Measurements from ENCODE around the gene MDN1. TPM values are rescaled to one million over a fixed set of nuclear protein-coding genes. Genes with fewer than 3 reads are reported as not detected.
"Not testable (repeated sequence)": the region's sequence is repeated elsewhere in the genome, so short reads cannot be mapped to it uniquely, and the experiment has no call there.

MDN1 gene
- polyA plus RNA-seq, 1 donor = 23.6 TPM

DNA sequence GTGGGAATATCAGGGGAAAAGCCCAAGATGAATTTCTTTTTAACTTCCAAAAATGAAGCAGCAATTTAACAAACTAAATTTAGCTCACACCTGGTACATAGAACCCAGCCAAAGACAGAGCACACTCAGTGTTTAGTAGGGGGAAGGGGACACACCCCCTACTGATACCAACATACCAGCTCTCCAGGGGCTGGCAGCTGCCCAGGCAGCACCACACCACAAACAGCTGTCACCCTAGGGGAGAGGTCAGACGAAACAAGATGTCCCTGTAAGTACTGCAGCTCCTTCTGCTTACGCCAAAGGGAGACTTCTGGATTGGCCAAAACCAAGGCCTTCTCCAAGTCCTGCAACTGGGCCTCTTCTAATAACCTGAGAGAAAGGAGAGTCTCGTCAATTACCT lies 26.0 kb downstream of the MDN1 start:
- Histone ChIP-seq H3K4me1 (ENCODE audit: control insufficient read depth, insufficient read depth, low read length) (peaks cover under 1% of the 10 kb centered on the region), H3K36me3 (ENCODE audit: control insufficient read depth, insufficient read depth, low read length) (peaks cover 47% of the 10 kb centered on the region)

DNA sequence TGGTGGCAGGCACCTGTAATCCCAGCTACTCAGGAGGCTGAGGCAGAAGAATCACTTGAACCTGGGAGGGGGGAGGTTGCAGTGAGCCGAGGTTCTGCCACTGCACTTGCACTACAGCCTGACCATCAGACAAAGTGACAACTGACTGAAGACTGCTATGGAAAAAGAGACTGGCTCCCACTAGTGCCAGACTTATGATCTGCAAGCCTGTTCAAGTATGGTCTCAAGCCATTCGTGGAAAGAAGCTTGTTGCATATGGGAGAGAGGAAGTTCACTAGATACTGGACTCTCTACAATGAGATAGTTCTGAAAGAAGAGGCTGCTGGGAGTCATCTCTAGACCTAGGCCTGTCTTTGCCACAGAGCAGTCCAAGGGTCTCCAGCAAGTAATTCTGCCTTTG lies 26.7 kb downstream of the MDN1 start:
- no CpG with 5 or more reads among the region's 2 CpGs for WGBS (ENCODE audit: insufficient coverage, low lambda C conversion rate)
- no peak overlapping the region for H3K27ac ChIP-seq (ENCODE audit: low read length)

More for the DNA sequence above, 26.0 kb downstream of the MDN1 start:
- H3K27me3 ChIP-seq (ENCODE audit: control insufficient read depth, insufficient read depth, low read length) = no peaks in the 10 kb centered on the region
- no peak overlapping the region for H3K4me3 ChIP-seq (ENCODE audit: low read length)
- DNase-seq = no peak
- no peaks in the 10 kb centered on the region for H3K9me3 ChIP-seq (ENCODE audit: control insufficient read depth, low read depth, low read length)
- no peak overlapping the region for H3K27ac ChIP-seq (ENCODE audit: low read length)
- WGBS (ENCODE audit: insufficient coverage, low lambda C conversion rate) = no CpG with 5 or more reads among the region's 3 CpGs

GRCh38 chr6:89790403-89790802 lies 29.2 kb downstream of the MDN1 start:
- peaks cover 51% of the 10 kb centered on the region for H3K36me3 ChIP-seq (ENCODE audit: control insufficient read depth, insufficient read depth, low read length)
- no CpG with 5 or more reads among the region's 2 CpGs for WGBS (ENCODE audit: insufficient coverage, low lambda C conversion rate)
- DNase-seq = no peak

More for the DNA sequence above, 26.7 kb downstream of the MDN1 start:
- peak; percentile 17 to 38 for DNase-seq
- peaks cover 47% of the 10 kb centered on the region for H3K36me3 ChIP-seq (ENCODE audit: control insufficient read depth, insufficient read depth, low read length)
- H3K4me1 ChIP-seq (ENCODE audit: control insufficient read depth, insufficient read depth, low read length) = peaks cover 7% of the 10 kb centered on the region
- H3K9me3 ChIP-seq (ENCODE audit: control insufficient read depth, low read depth, low read length) = no peaks in the 10 kb centered on the region
- H3K4me3 ChIP-seq (ENCODE audit: low read length) = no peak overlapping the region
- H3K27me3 ChIP-seq (ENCODE audit: control insufficient read depth, insufficient read depth, low read length) = no peaks in the 10 kb centered on the region

DNA sequence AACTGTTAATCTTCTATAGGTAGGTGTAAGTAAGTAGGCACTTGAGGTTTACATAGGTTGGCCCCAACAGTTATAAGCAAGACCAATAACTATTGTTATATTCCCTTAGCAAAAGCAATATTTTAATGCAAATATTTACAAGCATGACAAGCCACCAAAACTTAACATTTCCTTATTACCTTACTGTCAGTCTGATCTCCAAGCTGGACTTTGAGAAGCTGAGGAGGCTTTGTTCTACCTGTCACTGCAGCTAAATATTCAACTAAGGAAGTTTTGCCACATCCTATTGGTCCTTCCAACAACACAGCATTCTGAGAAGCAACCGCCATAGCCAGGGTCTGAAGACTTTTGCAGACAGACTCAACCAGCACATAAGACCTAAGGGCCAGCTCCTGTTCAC lies 29.6 kb downstream of the MDN1 start:
- H3K9me3 ChIP-seq (ENCODE audit: control insufficient read depth, low read depth, low read length) = no peaks in the 10 kb centered on the region
- WGBS (ENCODE audit: insufficient coverage, low lambda C conversion rate) = no CpG with 5 or more reads among the region's 1 CpG
- no peak overlapping the region for H3K27ac ChIP-seq (ENCODE audit: low read length)

More at GRCh38 chr6:89790403-89790802, 29.2 kb downstream of the MDN1 start:
- Histone ChIP-seq H3K27me3 (ENCODE audit: control insufficient read depth, insufficient read depth, low read length) (no peaks in the 10 kb centered on the region), H3K27ac (ENCODE audit: low read length) (no peak overlapping the region), H3K9me3 (ENCODE audit: control insufficient read depth, low read depth, low read length) (no peaks in the 10 kb centered on the region), H3K4me3 (ENCODE audit: low read length) (no peak overlapping the region), H3K4me1 (ENCODE audit: control insufficient read depth, insufficient read depth, low read length) (peaks cover 14% of the 10 kb centered on the region)

DNA sequence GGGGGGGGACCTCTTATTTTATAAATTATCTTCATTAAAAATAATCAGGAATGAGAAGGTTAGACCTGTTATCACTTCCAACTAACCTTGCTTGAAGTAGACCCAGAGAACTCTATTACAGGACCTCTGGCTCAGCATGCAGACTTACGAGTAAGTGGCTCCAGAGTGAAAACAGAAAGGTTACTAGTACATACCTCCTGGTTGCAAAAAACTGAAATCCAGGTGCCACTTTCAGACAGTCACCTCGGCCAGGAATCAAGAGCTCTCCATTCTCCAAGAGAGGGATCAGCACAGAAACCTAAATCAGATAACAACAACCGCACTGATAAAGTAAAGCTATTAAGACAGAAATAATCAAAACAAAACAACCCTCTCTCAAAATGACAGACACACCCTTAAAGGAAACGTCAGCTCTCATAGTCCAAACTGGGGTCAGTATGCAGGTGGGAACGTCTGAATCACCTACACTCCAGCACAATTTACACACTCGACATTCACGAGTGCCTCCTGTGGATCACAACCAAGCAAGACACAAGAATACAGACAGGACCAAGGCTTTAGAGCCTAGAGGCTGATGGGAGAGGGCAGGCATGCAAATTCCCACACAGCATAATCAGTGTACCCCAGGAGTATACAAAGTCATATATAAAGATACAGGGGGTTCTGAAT lies 31.8 kb downstream of the MDN1 start:
- Histone ChIP-seq H3K36me3 (ENCODE audit: control insufficient read depth, insufficient read depth, low read length) (peaks cover 46% of the 10 kb centered on the region), H3K4me1 (ENCODE audit: control insufficient read depth, insufficient read depth, low read length) (peaks cover 14% of the 10 kb centered on the region), H3K27ac (ENCODE audit: low read length) (no peak overlapping the region), H3K4me3 (ENCODE audit: low read length) (no peak overlapping the region), H3K27me3 (ENCODE audit: control insufficient read depth, insufficient read depth, low read length) (no peaks in the 10 kb centered on the region), H3K9me3 (ENCODE audit: control insufficient read depth, low read depth, low read length) (peaks cover 8% of the 10 kb centered on the region)
- peak; percentile 26 to 68 for DNase-seq
- WGBS (ENCODE audit: insufficient coverage, low lambda C conversion rate) = 0% methylated on average over 1 of the region's 7 CpGs

More for the DNA sequence above, 29.6 kb downstream of the MDN1 start:
- DNase-seq = no peak
- no peak overlapping the region for H3K4me3 ChIP-seq (ENCODE audit: low read length)
- H3K36me3 ChIP-seq (ENCODE audit: control insufficient read depth, insufficient read depth, low read length) = peaks cover 50% of the 10 kb centered on the region
- peaks cover 14% of the 10 kb centered on the region for H3K4me1 ChIP-seq (ENCODE audit: control insufficient read depth, insufficient read depth, low read length)
- H3K27me3 ChIP-seq (ENCODE audit: control insufficient read depth, insufficient read depth, low read length) = no peaks in the 10 kb centered on the region

DNA sequence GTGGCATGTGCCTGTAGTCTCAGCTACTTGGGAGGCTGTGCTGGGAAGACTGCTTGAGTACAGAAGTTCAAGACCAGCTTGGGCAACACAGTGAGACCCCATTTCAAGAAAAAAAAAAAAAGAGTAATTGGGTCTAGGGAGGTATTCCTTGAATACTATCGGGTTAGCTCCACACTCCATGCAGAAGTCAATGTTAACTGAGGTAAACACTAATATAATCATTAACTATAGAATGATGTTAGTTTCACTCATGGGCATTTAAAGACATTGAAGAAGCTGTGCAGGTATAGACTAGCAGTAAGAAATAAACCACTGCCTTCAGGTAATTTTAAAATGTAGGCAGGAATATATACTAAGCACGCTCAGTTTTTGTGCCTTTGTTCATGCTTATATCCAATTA lies 32.6 kb downstream of the MDN1 start:
- no peak overlapping the region for H3K4me3 ChIP-seq (ENCODE audit: low read length)
- no CpG with 5 or more reads among the region's 2 CpGs for WGBS (ENCODE audit: insufficient coverage, low lambda C conversion rate)
- no peak overlapping the region for H3K27ac ChIP-seq (ENCODE audit: low read length)
- no peaks in the 10 kb centered on the region for H3K27me3 ChIP-seq (ENCODE audit: control insufficient read depth, insufficient read depth, low read length)
- H3K4me1 ChIP-seq (ENCODE audit: control insufficient read depth, insufficient read depth, low read length) = peaks cover 14% of the 10 kb centered on the region
- peaks cover 13% of the 10 kb centered on the region for H3K9me3 ChIP-seq (ENCODE audit: control insufficient read depth, low read depth, low read length)
- DNase-seq = no peak
- peaks cover 44% of the 10 kb centered on the region for H3K36me3 ChIP-seq (ENCODE audit: control insufficient read depth, insufficient read depth, low read length)

GRCh38 chr6:89784838-89785237 lies 34.8 kb downstream of the MDN1 start:
- no peaks in the 10 kb centered on the region for H3K27me3 ChIP-seq (ENCODE audit: control insufficient read depth, insufficient read depth, low read length)
- H3K4me3 ChIP-seq (ENCODE audit: low read length) = no peak overlapping the region
- no peak for DNase-seq
- peaks cover 14% of the 10 kb centered on the region for H3K4me1 ChIP-seq (ENCODE audit: control insufficient read depth, insufficient read depth, low read length)
- H3K36me3 ChIP-seq (ENCODE audit: control insufficient read depth, insufficient read depth, low read length) = peaks cover 48% of the 10 kb centered on the region
- peaks cover 16% of the 10 kb centered on the region for H3K9me3 ChIP-seq (ENCODE audit: control insufficient read depth, low read depth, low read length)
- H3K27ac ChIP-seq (ENCODE audit: low read length) = no peak overlapping the region
- 100% methylated on average over 3 of the region's 6 CpGs for WGBS (ENCODE audit: insufficient coverage, low lambda C conversion rate)

DNA sequence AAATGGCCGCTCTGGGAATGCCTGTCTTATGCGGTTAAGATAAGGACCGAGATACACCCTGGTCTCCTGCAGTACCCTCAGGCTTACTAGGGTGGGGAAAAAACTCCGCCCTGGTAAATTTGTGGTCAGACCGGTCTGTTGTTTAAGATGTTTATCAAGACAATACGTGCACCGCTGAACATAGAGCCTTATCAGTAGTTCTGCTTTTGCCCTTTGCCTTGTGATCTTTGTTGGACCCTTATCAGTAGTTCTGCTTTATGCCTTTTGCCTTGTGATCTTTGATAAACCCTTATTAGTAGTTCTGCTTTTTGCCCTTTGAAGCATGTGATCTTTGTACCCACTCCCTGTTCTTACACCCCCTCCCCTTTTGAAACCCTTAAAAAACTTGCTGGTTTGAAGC lies 36.3 kb downstream of the MDN1 start:
- no CpG with 5 or more reads among the region's 7 CpGs for WGBS (ENCODE audit: insufficient coverage, low lambda C conversion rate)
- Histone ChIP-seq H3K9me3 (ENCODE audit: control insufficient read depth, low read depth, low read length) (peaks cover 16% of the 10 kb centered on the region), H3K36me3 (ENCODE audit: control insufficient read depth, insufficient read depth, low read length) (peaks cover 41% of the 10 kb centered on the region), H3K4me1 (ENCODE audit: control insufficient read depth, insufficient read depth, low read length) (peaks cover 10% of the 10 kb centered on the region)
- DNase-seq = peak in 1 of 2 donors; percentile 31
- H3K27me3 ChIP-seq (ENCODE audit: control insufficient read depth, insufficient read depth, low read length); H3K27ac ChIP-seq (ENCODE audit: low read length); H3K4me3 ChIP-seq (ENCODE audit: low read length): not testable (repeated sequence)

DNA sequence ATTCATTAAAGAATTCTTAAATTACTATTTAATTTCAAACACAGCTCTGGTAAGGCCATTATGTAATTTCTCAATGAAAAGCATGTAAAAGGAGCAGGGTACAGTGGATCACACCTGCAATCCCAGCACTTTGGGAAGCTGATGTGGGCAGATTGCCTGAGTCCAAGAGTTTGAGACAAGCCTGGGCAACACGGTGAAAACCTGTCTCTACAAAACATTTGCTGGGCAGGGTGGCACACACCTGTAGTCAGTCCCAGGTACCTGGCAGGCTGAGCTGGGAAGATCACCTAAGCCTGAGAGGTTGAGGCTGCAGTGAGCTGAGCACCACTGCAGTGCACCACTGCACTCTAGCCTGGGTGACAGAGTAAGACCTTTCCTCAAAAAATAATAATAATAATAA lies 37.4 kb downstream of the MDN1 start:
- peaks cover 41% of the 10 kb centered on the region for H3K36me3 ChIP-seq (ENCODE audit: control insufficient read depth, insufficient read depth, low read length)
- no CpG with 5 or more reads among the region's 1 CpG for WGBS (ENCODE audit: insufficient coverage, low lambda C conversion rate)
- H3K4me1 ChIP-seq (ENCODE audit: control insufficient read depth, insufficient read depth, low read length) = peaks cover 2% of the 10 kb centered on the region
- no peak for DNase-seq
- H3K27ac ChIP-seq (ENCODE audit: low read length) = no peak overlapping the region
- H3K4me3 ChIP-seq (ENCODE audit: low read length) = no peak overlapping the region
- H3K9me3 ChIP-seq (ENCODE audit: control insufficient read depth, low read depth, low read length) = peaks cover 16% of the 10 kb centered on the region
- H3K27me3 ChIP-seq (ENCODE audit: control insufficient read depth, insufficient read depth, low read length) = no peaks in the 10 kb centered on the region

DNA sequence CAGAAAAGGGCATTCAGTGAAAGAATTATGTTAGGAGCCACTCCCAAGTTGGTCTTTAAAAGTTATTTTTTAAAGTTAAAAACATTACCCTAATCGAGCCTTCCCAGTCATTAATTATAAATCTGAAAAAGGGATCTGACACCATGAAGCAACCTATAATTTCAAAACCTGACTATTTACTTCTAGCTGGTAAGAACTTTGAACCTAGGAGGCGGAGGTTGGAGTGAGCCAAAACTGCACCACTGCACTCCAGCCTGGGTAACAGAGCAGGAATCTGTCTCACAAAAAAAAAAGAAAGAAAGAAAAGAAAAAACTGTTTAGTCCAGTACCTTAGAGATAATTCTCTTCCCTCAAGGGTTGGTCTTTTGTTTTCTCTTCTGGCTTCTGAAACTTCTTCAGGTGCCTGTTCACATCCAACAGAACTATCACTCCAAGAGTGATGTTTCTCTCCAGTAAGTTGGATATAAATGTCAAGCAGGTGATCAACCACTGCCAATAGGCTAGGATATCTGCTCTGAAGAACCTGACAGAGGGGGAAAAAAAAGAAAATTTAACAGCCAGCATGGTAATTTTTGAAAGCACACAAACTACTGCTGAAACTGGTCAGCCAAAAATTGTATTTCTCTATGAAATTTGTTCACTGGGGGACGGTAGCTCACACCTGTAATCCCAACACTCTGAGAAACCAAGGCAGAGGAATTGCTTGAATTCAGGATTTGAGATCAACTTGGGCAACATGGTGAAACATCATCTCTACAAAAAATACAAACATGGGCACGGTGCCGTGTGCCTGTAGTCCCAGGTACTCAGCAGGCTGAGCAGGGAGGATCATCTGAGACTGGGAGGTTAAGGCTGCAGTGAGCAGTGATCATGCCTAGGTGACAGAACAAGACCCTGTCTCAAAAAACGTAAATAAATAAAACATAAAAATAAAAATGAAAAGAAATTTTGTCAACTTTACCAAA lies 38.2 kb downstream of the MDN1 start:
- H3K4me3 ChIP-seq (ENCODE audit: low read length) = no peak overlapping the region
- H3K9me3 ChIP-seq (ENCODE audit: control insufficient read depth, low read depth, low read length) = peaks cover 16% of the 10 kb centered on the region
- no peak for DNase-seq
- no peak overlapping the region for H3K27ac ChIP-seq (ENCODE audit: low read length)
- no peaks in the 10 kb centered on the region for H3K4me1 ChIP-seq (ENCODE audit: control insufficient read depth, insufficient read depth, low read length)
- H3K36me3 ChIP-seq (ENCODE audit: control insufficient read depth, insufficient read depth, low read length) = peaks cover 42% of the 10 kb centered on the region
- no peaks in the 10 kb centered on the region for H3K27me3 ChIP-seq (ENCODE audit: control insufficient read depth, insufficient read depth, low read length)
- WGBS (ENCODE audit: insufficient coverage, low lambda C conversion rate) = 93% methylated on average over 2 of the region's 6 CpGs
